Measurements from ENCODE around the gene SLC8A2. TPM values are rescaled to one million over a fixed set of nuclear protein-coding genes. Genes with fewer than 3 reads are reported as not detected.

Gene SLC8A2
- total RNA-seq, 1 donor = not detected

DNA sequence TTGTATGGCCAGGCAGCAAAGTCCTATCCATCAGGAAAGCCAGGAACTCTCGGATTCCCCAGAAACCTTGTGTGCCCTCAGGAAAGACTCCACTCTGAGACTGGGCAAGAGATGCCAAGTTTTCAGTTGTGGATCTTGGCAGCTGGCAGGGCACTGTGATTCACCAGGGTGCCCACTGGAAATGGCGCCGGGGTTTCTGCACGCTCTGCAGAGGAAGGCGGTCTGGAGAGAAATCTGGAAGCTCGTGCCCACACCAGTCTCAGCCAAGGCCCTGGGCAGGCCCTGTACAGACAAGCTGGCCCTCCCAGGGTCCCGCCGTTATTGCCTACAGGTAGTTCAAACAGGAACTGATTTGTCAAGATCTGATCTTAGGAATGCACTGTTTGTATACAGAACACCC is 38.3 kb upstream of the SLC8A2 start:
- no peak for DNase-seq (ENCODE audit: low read depth)
- no peak overlapping the region for H3K4me3 ChIP-seq (ENCODE audit: low read depth, low read length)
- TF ChIP-seq, protein P1, sequence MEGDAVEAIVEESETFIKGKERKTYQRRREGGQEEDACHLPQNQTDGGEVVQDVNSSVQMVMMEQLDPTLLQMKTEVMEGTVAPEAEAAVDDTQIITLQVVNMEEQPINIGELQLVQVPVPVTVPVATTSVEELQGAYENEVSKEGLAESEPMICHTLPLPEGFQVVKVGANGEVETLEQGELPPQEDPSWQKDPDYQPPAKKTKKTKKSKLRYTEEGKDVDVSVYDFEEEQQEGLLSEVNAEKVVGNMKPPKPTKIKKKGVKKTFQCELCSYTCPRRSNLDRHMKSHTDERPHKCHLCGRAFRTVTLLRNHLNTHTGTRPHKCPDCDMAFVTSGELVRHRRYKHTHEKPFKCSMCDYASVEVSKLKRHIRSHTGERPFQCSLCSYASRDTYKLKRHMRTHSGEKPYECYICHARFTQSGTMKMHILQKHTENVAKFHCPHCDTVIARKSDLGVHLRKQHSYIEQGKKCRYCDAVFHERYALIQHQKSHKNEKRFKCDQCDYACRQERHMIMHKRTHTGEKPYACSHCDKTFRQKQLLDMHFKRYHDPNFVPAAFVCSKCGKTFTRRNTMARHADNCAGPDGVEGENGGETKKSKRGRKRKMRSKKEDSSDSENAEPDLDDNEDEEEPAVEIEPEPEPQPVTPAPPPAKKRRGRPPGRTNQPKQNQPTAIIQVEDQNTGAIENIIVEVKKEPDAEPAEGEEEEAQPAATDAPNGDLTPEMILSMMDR (IDR thresholded peaks at IDR 0.05; ENCODE audit: insufficient read depth, low read depth, low read length) = no peak

DNA sequence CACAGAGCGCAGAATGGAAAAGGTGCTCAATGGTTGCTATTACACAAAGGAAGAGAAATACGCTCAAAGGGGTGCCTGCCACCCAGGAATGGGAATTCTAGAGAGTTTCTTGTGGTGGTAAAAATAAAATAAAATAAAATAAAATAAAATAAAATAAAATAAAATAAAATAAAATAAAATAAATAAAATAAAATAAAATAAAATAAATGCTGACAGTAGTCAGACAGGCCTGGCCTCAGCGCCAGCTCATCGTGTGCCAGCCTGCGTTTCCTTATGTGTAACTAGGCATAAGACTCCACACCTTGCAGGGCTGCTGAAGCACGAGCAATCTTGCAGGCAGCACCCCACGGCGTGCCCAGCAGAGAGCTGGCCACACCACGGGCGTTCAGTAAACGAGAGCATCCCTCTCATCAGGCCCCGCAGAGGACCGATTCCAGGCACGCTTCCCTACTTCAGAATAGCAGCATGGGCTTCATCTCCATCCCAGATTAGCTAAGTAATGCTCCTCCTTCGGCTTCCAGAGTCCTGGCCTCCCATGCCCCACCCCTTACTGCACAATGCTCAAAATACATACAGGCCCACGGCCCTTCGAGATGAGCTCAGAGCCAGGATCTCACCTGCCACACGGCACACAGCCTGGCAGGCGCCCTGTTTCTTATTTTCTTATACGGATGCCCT is 37.6 kb upstream of the SLC8A2 start:
- DNase-seq (ENCODE audit: low read depth) = no peak
- no peak overlapping the region for H3K4me3 ChIP-seq (ENCODE audit: low read depth, low read length)
- TF ChIP-seq, protein P1 (IDR thresholded peaks at IDR 0.05; ENCODE audit: insufficient read depth, low read depth, low read length) = no peak

DNA sequence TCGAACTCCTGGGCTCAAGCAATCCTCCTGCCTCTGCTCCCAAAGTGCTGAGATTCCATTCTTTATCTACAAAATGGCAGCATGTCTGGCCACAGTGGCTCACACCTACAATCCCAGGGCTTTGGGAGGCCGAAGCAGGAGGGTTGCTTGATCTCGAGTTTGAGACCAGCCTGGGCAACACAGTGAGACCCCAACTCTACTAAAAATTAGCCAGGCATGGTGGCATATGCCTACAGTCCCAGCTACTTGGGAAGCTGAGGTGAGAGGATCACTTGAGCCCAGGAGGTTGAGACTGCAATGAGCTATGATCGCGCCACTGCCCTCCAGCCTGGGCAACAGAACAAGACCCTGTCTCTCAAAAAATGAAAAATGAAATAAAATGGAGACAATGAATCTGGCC is 37.0 kb upstream of the SLC8A2 start:
- H3K4me3 ChIP-seq (ENCODE audit: low read depth, low read length) = no peak overlapping the region
- TF ChIP-seq, protein P1 (IDR thresholded peaks at IDR 0.05; ENCODE audit: insufficient read depth, low read depth, low read length) = no peak
- no peak for DNase-seq (ENCODE audit: low read depth)

DNA sequence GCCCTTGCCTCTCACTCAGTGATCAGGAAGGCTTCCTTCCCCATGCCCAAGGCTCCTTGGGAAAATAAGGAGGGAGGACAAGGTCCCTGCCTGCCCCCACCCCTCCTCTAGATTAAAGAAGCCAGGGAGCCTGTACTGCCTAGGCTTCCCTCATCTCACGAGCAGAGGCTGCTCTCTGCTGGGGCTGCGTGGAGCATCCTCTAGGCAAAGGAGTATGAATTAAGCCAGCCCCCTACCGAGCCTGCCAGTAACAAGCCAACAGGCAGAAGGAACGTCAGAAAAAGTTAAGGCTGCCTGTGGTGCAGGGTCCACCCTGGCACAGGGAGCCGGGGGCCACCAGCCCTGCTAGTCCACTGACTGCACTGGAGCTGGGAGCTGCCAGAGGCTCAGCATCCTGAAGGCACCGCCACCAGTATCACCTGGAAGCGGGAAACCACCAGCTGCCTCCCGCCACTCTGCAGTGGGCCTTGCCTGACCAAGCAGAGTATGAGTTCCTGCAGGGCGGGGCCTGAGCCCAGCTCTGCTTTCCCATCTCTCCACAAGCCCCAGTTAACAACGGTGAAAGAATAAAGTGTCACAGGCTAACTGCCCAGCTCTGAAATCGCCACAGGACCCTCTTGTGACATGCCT is 36.3 kb upstream of the SLC8A2 start:
- no peak for DNase-seq (ENCODE audit: low read depth)
- TF ChIP-seq, protein P1 (IDR thresholded peaks at IDR 0.05; ENCODE audit: insufficient read depth, low read depth, low read length) = no peak
- H3K4me3 ChIP-seq (ENCODE audit: low read depth, low read length) = no peak overlapping the region

DNA sequence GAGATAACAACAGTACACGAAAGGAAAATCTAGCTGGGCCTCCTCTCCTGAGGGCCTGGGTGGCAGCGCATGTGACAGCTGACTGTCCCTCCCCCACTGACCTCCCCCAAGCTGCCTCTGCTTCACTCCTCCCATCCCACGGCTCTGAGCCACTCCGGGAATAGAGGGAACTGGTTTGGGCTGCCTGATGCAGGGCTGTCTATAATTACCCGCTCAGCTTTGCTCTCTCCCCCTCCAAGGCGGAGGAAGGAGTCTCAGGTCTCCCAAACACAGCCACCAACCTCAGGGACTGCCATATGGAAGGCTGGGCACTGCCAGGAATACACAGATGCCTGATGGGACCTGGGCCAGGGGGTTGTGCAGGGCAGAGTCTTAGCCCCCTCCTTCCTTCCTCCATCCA is 35.3 kb upstream of the SLC8A2 start:
- no peak for DNase-seq (ENCODE audit: low read depth)
- TF ChIP-seq, protein P1 (IDR thresholded peaks at IDR 0.05; ENCODE audit: insufficient read depth, low read depth, low read length) = no peak
- H3K4me3 ChIP-seq (ENCODE audit: low read depth, low read length) = no peak overlapping the region

DNA sequence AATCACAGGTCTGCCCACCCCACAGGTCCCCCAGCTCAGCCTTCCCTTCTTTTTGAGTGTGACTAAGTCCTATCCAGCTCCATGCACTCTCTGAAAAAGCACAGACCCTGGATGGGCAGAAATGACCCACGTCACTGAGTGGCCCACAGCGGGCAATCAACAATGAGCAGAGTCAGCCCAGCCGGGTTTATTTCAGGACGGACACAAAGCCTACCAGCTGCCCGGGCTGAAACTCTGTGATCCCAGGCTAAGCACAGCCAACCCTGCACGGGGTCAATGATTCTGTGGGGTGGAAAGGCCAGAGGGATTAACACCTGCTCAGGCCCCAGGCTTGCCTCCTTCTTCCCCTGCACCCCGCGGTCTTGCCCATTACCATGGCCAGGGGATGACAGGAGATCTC is 34.8 kb upstream of the SLC8A2 start:
- DNase-seq (ENCODE audit: low read depth) = no peak
- H3K4me3 ChIP-seq (ENCODE audit: low read depth, low read length) = no peak overlapping the region
- TF ChIP-seq, protein P1 (IDR thresholded peaks at IDR 0.05; ENCODE audit: insufficient read depth, low read depth, low read length) = no peak
